Ovary (tissue), 9 donors: ENCODE data around the gene PKN1. TPM values are rescaled to one million over a fixed set of nuclear protein-coding genes. Genes with fewer than 3 reads are reported as not detected.
A peak's percentile ranks its signal among the peaks of the same experiment; 100 is the strongest.

Experiments
- DNase-seq, 5 donors: peaks; one replicate each; pipeline ENCODE4 v3.0.0-alpha.2; 2019 to 2020
- H3K27ac ChIP-seq, 2 donors: fragments of 200-600 bp; one replicate each; pipeline versions ENCODE4 v1.5.1 to v1.8.0; 2019 to 2022
- H3K27me3 ChIP-seq: fragments of 200-600 bp; one replicate; pipeline ENCODE4 v1.8.0; 2022
- H3K36me3 ChIP-seq: fragments of 200-600 bp; sonication (generic); one replicate; pipeline ENCODE4 v1.5.1; 2019
- H3K4me1 ChIP-seq: one replicate; pipeline ENCODE4 v1.8.1; 2013; ENCODE audit warnings: mild to moderate bottlenecking, moderate library complexity; ENCODE audit not compliant: insufficient read depth
- H3K4me3 ChIP-seq: fragments of 200-600 bp; sonication (generic); one replicate; pipeline ENCODE4 v1.5.1; 2017
- H3K9me3 ChIP-seq, 2 donors: fragments of 200-600 bp in 1 of 2; sonication (generic) in 1 of 2; one replicate each; pipeline versions ENCODE4 v1.5.1 to v1.8.1; 2013 to 2019; ENCODE audit warnings: mild to moderate bottlenecking in 1 of 2, moderate library complexity in 1 of 2
- EP300 ChIP-seq: sonication (generic); formaldehyde crosslinking; IDR thresholded peaks from one replicate; pipeline ENCODE4 v1.6.1; 2017; ENCODE audit warnings: antibody characterized with exemption
- POLR2A ChIP-seq: fragments of 450-650 bp; IDR thresholded peaks from one replicate; pipeline ENCODE4 v1.6.1; 2017; ENCODE audit warnings: antibody characterized with exemption, mild to moderate bottlenecking, moderate library complexity
- WGBS, 3 donors: extraction: QIAGEN DNeasy Blood & Tissue Kit in 1 of 3; methylation state at CpG; one replicate each; pipeline versions ENCODE4 v1.1.5 to v1.1.7; 2013 to 2017; 5-methylcytosine and 5-hydroxymethylcytosine counted together
- intact Hi-C, 4 donors: fragments of 100-400 bp; cut with DNase I; formaldehyde crosslinking; loops; one replicate each; pipeline versions ENCODE4 v1.11.0 to v1.15.1; 2022 to 2023
- polyA plus RNA-seq, 2 donors: library from polyadenylated mRNA; stranded (reverse); fragments of 200-250 nt in 1 of 2; fragments of 350-450 nt in 1 of 2; fragmentation: Illumina TruSeq in 1 of 2; extraction: RNeasy Lipid Tissue Mini Kit (QIAGEN cat#74804) in 1 of 2; gene quantifications; one replicate each; pipeline ENCODE4 v1.2.3, GENCODE V29; 2013 to 2014
- total RNA-seq, 7 donors: library from RNA; depleted of rRNA in 2 of 7; stranded (reverse); fragments of >200 nt in 2 of 7; fragmentation: NEBNext Ultra II Directional in 3 of 7; extraction: Animal tissue kit (Norgen Biotek cat#: 25700) in 3 of 7; gene quantifications; one replicate each; pipeline versions ENCODE4 v1.1.0 to v1.2.4, GENCODE V29; 2016 to 2023
- TF ChIP-seq, protein P1 (sequence below), 3 donors: fragments of 450-650 bp in 2 of 3; fragments of 200-600 bp in 1 of 3; IDR thresholded peaks; one replicate each; pipeline versions ENCODE4 v1.5.1 to v1.8.0; 2016 to 2022; ENCODE audit warnings: antibody characterized with exemption in 3 of 3, mild to moderate bottlenecking in 1 of 3
- donor health status: DM: no; HTN: no; CAD: no; lungs with moderate emphysema.
- donor health status: DM: no; HTN: no; CAD: no.
- donor health status: Bipolar disorder and iron deficiency.
- donor health status: DM: yes; HTN: yes; CAD: no.
- donor health status: DM: no; HTN: no; CAD: no.
- donor health status: DM: yes; HTN: yes; CAD: no.

Gene PKN1
- total and polyA plus RNA-seq, 9 donors = 16.6 to 128 (median 68.6) TPM

- peaks cover 16% of the 10 kb centered on the region for H3K4me1 ChIP-seq
- DNase-seq = no peak
- H3K27me3 ChIP-seq = no peaks in the 10 kb centered on the region
- WGBS, 3 donors = 74 to 76% (median 74%) methylated on average over 8 of the region's 8 CpGs
- H3K9me3 ChIP-seq = no peaks in the 10 kb centered on the region
- H3K27ac ChIP-seq = no peak overlapping the region
- TF ChIP-seq EP300 = no peak
- TF ChIP-seq, protein P1, sequence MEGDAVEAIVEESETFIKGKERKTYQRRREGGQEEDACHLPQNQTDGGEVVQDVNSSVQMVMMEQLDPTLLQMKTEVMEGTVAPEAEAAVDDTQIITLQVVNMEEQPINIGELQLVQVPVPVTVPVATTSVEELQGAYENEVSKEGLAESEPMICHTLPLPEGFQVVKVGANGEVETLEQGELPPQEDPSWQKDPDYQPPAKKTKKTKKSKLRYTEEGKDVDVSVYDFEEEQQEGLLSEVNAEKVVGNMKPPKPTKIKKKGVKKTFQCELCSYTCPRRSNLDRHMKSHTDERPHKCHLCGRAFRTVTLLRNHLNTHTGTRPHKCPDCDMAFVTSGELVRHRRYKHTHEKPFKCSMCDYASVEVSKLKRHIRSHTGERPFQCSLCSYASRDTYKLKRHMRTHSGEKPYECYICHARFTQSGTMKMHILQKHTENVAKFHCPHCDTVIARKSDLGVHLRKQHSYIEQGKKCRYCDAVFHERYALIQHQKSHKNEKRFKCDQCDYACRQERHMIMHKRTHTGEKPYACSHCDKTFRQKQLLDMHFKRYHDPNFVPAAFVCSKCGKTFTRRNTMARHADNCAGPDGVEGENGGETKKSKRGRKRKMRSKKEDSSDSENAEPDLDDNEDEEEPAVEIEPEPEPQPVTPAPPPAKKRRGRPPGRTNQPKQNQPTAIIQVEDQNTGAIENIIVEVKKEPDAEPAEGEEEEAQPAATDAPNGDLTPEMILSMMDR (IDR thresholded peaks at IDR 0.05) = no peak
- no peak for TF ChIP-seq POLR2A
- H3K36me3 ChIP-seq = no peaks in the 10 kb centered on the region
- H3K4me3 ChIP-seq = no peak overlapping the region
- intact Hi-C loops = no loop called here
Observed at GRCh38 chr19:14514215-14514863, 81.2 kb downstream of the PKN1 start.

DNA sequence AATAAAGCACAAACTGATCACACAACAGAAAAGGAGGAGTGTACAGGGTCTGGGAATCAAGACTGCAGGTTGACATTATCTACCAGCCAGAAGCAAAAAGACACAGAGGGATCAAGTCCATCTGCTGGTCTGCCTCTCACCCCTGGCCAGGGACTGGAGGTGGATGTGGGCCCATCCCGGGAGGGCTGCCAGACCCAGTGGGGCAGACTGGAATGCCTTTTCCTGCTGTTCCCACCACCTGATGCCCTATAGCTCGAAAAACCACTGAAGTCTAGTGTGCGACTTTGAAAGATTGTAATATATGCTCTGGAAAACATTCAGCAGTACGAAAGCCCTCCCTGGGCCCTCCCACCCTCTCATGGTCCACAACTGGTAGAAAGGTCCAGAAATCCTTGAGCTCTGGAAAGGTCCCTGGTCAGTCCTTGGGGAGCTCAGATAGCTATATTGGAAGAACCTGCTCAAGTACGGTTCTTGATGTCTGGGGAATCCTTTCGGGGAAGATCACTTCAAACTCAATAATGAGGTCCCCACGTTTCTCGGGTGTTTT lies 82.5 kb downstream of the PKN1 start:
- Histone ChIP-seq H3K36me3 (no peaks in the 10 kb centered on the region), H3K4me1 (peaks cover 16% of the 10 kb centered on the region), H3K4me3 (no peak overlapping the region), H3K27me3 (no peaks in the 10 kb centered on the region), H3K27ac (peak overlapping the region in 1 of 2 donors; percentile 39), H3K9me3 (no peaks in the 10 kb centered on the region)
- 58 to 73% (median 62%) methylated on average over 8 of the region's 8 CpGs for WGBS, 3 donors
- DNase-seq = peak in 1 of 5 donors; percentile 63
- intact Hi-C loops = no loop called here
- TF ChIP-seq, protein P1 (IDR thresholded peaks at IDR 0.05) = no peak
- no peak for TF ChIP-seq EP300
- TF ChIP-seq POLR2A = no peak

DNA sequence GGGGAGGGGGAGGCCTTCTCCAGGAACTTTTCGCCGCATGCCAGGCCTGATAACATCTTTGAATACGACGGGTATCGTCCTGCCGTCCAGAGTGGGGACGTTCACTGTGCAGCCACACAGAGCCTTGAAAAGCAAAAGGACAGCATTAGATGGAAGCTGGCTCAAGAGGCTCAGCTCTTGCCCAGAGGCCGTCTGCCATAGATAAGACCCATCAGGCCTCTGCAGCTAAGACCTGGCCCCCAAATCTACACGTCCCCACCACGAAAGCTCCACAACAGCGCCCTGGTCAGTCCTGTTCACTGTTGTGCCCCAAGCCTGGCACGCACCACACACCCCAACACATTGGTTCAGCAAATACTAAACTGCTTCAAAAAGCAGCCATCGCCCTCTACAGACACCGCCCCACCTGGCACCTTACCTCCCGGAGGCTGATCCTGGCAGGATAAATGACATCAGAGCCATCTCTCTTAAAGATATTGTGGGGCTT lies 83.0 kb downstream of the PKN1 start:
- Histone ChIP-seq H3K4me1 (peaks cover 15% of the 10 kb centered on the region), H3K4me3 (peak overlapping the region; percentile 100), H3K27ac (peak overlapping the region; percentile 39 to 97), H3K27me3 (no peaks in the 10 kb centered on the region), H3K36me3 (no peaks in the 10 kb centered on the region), H3K9me3 (no peaks in the 10 kb centered on the region)
- intact Hi-C loops = no loop called here
- no peak for DNase-seq
- WGBS, 3 donors = 51 to 73% (median 59%) methylated on average over 15 of the region's 15 CpGs
- TF ChIP-seq EP300 (no peak), POLR2A (no peak)
- TF ChIP-seq, protein P1 (IDR thresholded peaks at IDR 0.05) = no peak

GRCh38 chr19:14516746-14517438 lies 83.8 kb downstream of the PKN1 start:
- TF ChIP-seq POLR2A (no peak), EP300 (no peak)
- TF ChIP-seq, protein P1 (IDR thresholded peaks at IDR 0.05) = no peak
- Histone ChIP-seq H3K27me3 (no peaks in the 10 kb centered on the region), H3K4me1 (peaks cover 12% of the 10 kb centered on the region), H3K36me3 (no peaks in the 10 kb centered on the region), H3K9me3 (no peaks in the 10 kb centered on the region), H3K4me3 (peak overlapping the region; percentile 100), H3K27ac (peak overlapping the region; percentile 97 to 100)
- DNase-seq = no peak
- intact Hi-C loops = no loop called here
- 13 to 19% (median 14%) methylated on average over 22 of the region's 22 CpGs for WGBS, 3 donors
